GM18909 (cell line): ENCODE results near the gene ACACA.

ENCODE experiments used
- ATAC-seq: cut with Tn5 transposase; IDR thresholded peaks from one replicate; pipeline ENCODE4 v1.9.1; 2021; ENCODE audit warnings: mild to moderate bottlenecking; ENCODE audit not compliant: unreplicated experiment, poor library complexity

ACACA gene

DNA sequence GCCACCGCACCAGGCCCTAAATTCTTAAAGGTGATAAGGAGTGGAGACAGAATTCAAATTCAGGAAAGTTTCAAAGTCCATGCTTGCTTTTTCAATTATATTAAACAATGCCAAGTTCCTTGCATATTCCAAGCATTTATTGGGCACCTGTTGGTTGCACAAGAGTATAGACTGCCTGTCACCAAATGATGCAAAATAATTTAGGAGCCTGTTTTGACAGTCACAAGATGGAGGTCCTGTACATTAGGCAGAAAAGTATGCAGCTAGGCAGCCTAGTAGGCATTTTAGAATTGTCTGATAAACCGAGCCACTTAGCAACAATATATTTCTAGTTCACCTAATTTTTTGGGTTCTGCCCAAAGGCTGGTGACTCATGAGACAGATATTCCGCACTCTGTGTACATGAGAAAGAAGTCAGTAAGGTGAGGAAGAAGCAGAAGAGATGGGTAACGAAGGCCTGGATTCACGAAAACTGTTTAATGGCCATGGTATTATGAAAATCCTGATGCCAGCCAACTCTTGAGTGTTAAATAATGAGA is 7.3 kb downstream of the ACACA start:
- ATAC-seq, result no peak

DNA sequence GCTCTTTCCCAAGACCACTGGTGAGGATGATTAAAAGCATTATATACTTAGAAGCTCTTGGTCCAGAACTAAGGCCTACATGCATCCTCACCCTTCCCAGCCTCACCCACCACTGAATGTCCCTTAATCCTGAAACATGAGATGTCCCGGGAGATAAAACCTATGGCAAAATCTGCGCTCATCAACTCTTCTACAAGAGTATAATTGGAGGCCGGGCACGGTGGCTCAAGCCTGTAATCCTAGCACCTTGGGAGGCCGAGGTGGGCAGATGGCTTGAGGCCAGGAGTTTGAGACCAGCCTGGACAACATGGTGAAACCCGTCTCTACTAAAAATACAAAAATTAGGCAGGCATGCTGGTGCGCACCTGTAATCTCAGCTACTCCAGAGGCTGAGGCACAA is 13.3 kb downstream of the ACACA start:
- no peak for ATAC-seq

DNA sequence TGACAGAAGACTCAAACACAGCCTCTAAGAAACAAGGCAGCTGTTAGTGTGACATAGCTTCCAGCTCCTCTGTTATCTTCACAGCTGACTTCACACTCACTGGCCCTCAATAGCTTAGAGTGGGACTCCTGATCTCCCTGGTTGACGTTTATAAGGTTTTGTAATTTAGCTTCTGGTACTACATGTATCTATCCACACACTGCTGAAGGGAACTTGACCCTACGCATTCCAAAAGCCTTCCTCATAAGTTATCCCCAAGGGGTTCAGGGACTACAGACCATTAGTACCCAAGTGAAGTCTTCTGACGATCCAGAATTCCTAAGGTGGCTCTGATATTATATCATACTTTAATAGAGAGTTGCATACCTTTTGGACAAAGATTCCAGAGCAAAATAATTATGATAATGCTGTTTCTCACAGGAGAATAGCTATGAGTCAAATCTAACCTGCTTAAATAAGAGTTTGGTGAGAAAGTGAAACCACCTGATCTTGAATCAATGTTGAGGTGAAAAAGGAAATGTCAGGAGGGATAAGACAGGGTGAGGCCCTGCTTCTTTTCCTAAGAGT is 14.5 kb downstream of the ACACA start:
- no peak for ATAC-seq

DNA sequence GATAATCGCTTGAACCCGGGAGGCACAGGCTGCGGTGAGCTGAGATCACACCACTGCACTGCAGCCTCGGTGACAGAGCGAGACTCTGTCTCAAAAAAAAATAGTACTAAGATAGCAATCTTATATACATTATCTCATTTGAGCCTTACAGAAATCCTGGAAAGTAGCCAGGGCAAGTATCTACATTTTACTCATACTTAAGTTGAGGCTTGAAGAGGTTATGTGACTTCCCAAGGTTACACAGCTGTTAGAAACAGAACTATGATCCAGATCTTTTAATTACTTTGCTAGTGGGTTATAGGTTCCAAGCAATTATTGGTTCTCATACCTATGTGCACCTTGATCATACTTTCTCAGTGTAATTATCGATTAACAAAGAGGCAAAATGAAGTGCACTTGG is 15.5 kb downstream of the ACACA start:
- ATAC-seq, result no peak

DNA sequence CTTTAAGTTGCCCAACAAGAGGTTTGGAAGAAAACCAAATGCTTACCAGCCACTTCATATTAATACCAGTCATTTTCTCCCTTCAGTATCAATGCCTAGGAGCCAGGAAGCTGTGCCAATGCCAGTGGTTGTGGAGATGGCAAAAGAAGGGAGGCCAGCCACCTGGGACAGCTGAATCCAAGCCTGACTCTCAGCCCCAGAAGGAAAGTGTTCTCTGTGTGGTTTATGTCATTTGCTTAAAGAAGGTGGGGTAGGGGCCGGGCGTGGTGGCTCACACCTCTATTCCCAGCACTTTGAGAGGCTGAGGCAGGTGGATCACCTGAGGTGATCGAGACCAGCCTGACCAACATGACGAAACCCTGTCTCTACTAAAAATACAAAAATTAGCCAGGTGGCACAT is 17.5 kb downstream of the ACACA start:
- ATAC-seq, result no peak

DNA sequence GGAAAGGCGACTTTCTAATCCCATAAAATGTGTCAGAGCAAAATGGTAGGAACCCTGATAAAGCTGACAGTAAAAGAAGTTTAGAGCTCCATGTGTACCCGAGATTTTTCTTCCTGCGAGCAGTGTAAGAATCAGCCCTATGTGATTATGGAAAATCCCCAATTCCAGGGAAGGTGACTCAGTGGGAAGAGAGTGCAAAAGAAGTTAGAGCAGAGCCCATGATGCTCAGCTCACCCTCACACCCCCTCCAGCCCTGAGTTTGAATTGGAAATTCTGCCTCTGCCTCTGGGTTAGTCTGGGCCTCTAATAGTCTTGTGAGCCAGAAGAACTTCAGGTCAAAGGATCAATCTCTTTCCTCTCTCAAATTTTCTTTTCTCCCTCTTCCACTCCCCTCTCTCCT is 18.4 kb downstream of the ACACA start:
- ATAC-seq, result no peak

DNA sequence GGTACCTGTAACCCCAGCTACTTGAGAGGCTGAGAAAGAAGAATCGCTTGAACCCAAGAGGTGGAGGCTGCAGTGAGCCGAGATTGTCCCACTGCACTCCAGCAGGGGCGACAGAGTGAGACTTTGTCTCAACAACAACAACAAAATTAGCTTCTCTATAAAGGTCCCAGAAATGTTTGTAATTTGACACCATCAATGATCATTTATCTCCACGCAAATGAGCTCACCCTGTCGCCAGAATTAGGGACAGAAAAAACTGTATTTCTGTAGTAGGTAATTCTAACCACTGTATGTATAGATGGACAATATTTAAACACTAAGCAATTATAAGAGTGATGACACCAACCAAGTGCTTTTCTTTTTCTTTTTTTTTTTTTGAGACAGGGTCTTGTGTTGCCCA is 20.2 kb downstream of the ACACA start:
- no peak for ATAC-seq

DNA sequence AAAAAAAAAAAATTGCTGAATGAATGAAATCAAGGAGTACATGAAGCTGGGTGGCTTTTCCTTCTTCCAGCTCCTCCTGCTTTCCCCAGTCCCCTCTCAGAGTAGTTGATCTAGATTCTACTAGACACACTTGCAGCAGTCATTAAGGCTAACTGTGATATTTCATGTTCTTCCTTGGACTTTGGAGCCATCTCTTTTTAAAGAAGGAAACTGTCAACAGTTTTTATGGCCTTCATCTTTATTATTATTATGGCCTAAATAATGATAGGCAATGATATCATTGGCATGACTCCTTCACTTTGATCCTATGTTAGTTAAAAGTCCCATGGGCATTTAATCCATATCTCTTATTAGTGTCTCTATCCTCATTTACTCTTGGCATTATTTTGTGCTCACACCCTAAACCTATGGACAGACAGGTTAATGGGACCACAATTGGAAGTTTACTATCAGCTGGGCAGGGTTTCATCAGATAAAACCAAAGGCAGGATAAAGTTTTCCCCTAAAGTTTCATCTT is 21.1 kb downstream of the ACACA start:
- no peak for ATAC-seq

DNA sequence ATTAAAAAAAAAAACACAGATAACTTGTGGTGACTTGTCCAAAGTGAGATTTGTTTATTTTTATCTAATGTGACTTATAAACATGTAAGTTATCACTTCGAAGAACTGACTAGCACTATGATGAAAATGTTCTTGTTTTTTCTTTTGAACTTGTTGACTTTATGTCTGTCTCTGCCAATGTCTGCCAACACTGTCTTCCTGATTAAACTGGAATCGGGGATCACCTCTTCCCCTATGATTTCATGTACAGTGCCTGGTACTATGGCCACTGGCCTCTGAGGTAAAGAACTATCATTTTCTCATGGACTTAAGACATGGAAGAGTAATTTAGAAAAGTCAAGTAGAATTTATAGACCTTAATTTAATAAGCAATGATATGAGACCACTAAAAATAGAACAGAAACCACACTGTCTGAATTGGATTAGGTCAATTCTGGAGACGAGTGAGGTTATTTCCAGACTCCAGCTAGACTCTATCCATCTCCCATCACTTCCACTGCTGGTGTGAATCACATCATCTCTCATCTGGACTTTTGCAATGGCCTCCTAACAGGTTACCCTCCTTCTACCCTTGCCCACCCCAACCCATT is 22.0 kb downstream of the ACACA start:
- no peak for ATAC-seq

DNA sequence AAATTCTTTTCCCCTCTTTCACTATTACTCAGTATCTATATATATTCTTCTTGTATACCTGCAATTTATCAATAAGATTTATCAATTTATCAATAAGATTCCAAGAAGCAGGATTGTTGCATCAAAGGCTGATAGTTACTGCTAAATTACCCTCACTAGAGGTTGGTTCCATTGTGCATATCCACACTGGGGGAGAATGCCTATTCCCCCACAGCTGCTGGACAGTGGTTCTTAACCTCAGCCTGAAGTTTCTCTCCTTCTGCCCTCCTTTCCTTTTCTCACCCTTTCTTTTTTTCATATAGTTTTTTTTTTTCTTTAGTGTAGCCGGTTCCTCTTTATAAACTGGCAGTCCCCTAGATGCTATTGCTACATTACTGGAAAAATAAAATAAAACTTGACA is 24.6 kb downstream of the ACACA start:
- no peak for ATAC-seq

DNA sequence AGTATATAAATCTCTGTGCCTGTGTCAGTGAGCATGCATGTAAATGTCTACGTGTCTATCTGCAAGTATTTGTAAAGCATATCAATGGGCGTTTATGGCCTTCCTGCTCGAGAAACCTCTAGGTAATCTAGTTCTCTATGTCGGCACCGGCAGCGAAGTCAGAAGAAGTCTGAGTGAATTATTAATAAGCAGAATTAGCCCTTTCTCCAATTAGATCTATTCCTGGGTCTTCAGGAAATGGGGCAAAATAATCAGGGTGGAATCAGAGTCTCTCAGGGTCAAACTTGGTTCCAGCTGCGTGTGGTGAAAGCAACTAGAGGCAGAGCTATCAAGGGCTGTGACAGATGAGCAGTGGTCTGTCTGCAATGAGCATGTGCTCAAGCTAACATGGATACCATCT is 30.9 kb downstream of the ACACA start, which contains the start of gene C17orf78:
TSS of gene C17orf78 (plus strand) at position 280 of the 400 bp plus-strand sequence. CDS start at position 388, 108 bp downstream.
- no peak for ATAC-seq

DNA sequence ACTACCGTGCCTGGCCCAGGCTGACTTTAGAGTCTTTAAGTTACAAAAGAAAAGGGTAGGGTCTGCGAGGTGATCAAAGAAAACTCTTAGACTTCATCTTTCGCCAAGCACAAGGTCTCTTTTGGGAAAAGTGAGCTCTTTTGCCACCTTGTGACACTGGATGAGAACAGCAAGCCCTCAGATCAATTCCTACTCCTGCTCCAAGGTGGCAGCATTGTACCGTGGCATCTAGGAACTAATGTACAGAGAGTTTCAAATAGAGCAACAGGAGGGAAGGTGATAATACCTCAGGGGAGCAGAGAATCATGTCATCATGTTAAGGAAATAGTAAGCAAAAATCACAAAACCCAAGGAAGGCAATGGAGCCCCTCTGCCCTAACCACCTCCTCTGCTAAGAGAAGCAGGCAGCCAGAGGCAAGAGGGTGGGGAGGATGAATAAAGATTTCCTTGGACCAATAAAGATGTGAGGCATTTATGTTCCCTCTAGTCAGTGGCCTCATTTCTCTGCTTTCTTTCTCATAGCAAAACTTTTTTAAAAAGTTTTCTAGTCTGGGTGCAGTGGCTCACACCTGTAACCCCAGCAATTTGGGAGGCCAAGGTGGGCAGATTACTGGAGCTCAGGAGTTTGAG is 33.0 kb downstream of the ACACA start:
- ATAC-seq, result peak; percentile 62

DNA sequence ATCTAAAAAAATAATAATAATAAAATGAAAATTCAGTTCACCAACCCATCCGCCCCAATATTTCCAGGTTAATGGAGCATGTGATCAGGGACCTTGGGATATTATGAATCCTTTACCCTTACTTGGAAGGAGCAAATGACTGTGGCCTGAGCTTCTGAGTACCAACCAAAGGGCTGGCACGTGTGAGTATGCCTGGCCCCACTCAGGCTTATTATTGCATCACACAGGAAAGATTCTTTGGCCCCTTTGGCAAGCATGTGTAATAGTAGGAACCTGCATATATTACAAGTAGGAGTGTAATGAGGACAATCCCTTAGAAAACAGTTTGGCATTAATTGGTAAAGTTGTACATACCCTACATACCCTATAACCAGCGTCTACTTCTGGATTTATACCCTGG is 38.1 kb downstream of the ACACA start:
- no peak for ATAC-seq

DNA sequence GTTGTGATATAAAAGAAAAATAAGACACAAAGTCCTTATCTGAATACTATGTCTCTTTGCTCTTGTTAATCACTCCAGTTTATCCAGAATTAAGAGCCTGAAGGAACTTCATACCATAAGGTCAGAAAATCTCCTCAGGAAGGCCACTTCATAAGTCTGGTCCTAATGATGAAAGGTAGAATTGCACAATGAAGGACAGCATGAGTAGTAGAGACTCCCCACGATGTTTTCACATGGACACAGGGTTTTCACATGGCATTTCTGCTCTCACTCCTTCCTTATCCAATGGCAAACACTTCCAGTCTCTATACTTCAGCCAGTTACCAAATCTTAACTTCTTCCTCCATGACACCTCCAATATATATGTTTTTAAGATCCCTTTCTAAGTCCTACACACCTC is 41.0 kb downstream of the ACACA start:
- ATAC-seq, result no peak

DNA sequence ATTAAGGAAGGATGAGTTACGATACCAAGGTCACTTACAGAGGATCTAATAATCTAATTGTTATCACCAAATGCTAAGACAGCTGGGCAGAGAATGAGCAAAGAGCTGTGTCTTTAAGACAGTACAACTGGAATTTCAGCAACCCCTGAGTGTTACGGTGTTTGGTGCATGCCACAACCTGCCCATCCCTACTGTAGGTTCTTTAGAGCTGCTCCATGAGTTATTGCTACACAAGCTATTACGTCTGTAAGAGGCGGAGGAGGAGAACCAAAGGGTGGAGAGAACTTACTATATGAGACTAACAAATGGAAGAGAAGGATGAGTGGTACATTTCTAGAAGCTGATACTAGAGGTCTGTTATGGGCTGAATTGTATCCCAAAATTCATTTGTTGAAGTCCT is 45.1 kb downstream of the ACACA start:
- ATAC-seq, result no peak

DNA sequence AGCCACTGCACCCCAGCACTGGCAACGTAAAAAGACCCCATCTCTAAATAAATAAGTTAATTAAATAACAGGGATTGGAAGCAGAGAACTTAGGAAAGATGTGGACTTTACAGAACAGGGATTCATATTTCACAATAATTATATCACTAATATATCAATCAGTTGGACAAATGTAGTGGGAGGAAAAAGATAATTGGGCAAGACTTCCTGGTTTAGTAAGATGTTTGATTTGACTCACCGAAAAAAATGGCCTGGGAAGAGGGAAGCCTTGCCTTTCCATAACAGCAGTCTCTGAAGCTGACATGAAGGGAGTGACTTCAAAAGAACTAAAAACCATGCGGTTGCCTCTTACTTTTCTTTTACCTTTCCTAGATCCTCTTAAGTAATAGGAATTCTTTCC is 46.0 kb downstream of the ACACA start:
- no peak for ATAC-seq

DNA sequence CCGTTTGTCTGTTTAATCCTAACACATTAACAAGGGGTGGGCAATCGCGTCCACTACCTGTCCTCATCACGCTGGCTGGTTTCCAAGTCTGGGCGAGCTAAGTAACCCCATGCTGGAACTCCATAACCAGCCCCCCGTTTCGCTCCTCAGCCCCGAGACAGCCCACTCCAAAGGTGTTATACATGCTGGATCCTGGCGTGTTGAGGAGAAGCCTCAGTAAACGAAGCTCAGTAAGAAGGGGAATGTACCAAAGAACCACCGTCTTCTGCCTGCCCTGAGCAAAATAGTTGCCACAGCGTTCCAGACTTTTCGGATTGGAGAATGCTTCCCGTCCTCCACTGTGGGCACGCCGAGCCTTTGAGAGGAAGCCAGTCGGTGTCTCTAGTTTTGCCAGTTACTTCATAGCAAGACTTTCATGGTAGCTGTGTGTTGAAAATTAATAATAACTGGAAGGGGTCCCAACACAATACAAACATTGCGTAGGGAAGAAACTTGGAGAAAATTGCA is 46.9 kb downstream of the ACACA start:
- no peak for ATAC-seq

DNA sequence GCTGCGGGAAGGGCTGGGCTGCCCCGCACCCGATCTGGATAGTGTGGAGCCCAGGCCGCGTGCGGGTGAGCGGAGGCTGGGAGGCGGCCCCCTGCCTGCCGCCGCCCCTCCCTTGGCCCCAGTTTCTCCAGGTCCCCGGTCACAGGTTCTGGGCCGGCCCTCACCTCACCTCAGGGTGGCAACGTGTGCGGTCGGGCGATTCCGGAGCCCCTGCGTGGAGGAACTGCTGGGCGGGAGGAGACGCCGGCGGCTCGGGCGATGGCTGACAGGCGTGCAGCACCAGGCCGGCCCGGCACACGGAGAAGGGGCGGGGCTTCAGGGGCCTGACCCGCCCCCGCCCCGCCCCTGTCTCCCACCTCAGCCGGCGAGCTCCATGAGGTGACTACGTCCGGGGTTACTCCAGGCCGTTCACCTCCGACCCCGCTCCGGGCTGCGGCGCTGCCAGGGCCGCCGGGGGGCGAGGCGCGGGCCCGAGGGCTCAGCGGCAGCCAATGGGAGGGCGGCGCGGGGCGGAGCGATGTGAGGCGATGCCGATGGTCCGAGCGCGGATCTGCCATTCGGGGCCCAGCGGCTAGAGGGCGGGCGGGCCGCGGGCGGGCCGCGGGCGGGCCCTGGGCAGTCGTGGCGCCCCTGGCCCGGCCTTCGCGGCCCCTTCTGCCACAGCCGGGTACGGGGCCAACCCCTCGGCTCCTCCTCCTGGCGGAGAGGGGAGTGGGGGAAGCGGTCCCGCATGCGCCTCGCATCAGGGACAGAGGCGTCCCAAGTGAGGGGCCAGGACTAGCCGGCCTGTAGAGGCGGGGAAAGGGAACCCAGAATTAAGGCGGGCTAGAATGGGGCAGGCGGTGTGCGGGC is 47.6 kb downstream of the ACACA start:
- peak; percentile 93 for ATAC-seq

DNA sequence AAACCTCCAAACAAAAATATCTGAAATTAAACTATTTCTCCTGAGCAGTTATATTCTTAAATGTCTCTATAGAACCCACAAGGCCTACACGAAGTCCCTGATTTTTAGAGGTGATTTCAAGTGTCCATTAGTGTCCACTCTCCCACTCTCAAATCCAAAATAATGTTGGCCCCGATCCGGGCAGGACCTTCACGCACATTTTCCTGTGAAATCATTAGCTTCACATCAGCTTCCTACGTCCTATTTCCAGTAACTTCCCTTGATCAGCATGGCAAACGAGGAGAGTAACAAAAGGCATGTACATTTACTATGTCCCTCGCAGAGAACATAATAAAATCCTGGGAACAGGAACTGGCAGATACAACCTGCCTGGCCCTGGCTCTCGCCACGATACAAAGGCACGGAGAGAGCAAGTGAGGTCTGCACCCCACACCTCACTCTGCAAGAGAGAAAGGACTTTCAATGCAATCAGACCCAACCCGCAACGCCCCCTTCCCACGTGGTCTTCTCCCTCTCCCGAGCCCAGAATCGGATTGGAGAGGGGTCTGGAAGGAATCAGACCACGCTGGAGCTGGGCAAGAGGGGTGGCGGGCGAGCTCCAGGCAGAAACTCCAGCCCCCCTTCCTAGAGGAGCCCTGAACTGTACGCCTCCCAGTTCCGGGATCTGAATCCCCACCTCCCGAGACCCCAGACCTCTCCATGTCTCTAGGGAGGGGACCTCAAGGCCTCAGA is 48.4 kb downstream of the ACACA start:
- peak; percentile 10 for ATAC-seq
